ENCODE results near the gene TIMM17A.

- TF ChIP-seq POLR2A (IDR thresholded peaks at IDR 0.05), result no peak
- TF ChIP-seq POLR2AphosphoS5 (IDR thresholded peaks at IDR 0.05), result no peak
Observed at GRCh38 chr1:201911826-201912571, 43.3 kb upstream of the TIMM17A start.

All from breast epithelium (tissue), 3 donors.